ENCODE results near the gene SARNP.

The SARNP gene

GRCh38 chr12:55745361-55746173 lies 72.0 kb downstream of the SARNP start:
- H3K36me3 ChIP-seq (ENCODE audit: insufficient read depth), result no peaks in the 10 kb centered on the region
- H3K4me2 ChIP-seq, result peak overlapping the region; percentile 98; the same call in 1 of the 2 replicates
- H3K27ac ChIP-seq, result no peak overlapping the region
- H3K27me3 ChIP-seq (ENCODE audit: insufficient read depth, low read depth), result peaks cover 5% of the 10 kb centered on the region; the same call in 1 of the 2 replicates
- H3K4me1 ChIP-seq (ENCODE audit: low read depth, poor library complexity, severe bottlenecking), result peaks cover 27% of the 10 kb centered on the region
- H2AFZ ChIP-seq (ENCODE audit: low read depth), result no peak overlapping the region
- no peak overlapping the region for H3K4me3 ChIP-seq (IDR thresholded peaks at IDR 0.05; ENCODE audit: insufficient read depth, low read depth, low read length)
- TF ChIP-seq CTCF (conservative IDR thresholded peaks at IDR 0.05; ENCODE audit: low read depth, low read length), result no peak
- H3K9ac ChIP-seq, result no peak overlapping the region
- no peaks in the 10 kb centered on the region for H3K79me2 ChIP-seq (ENCODE audit: insufficient read depth, low read depth)
- no peaks in the 10 kb centered on the region for H4K20me1 ChIP-seq (ENCODE audit: insufficient read depth)

- Histone ChIP-seq H3K9ac (peak overlapping the region; percentile 57; the same call in 1 of the 2 replicates), H3K4me1 (ENCODE audit: low read depth, poor library complexity, severe bottlenecking) (peaks cover 29% of the 10 kb centered on the region), H2AFZ (ENCODE audit: low read depth) (peak overlapping the region; percentile 93; the same call in 1 of the 2 replicates), H3K27ac (no peak overlapping the region), H4K20me1 (ENCODE audit: insufficient read depth) (no peaks in the 10 kb centered on the region), H3K79me2 (ENCODE audit: insufficient read depth, low read depth) (no peaks in the 10 kb centered on the region), H3K4me2 (peak overlapping the region; percentile 98), H3K27me3 (ENCODE audit: insufficient read depth, low read depth) (peaks cover 5% of the 10 kb centered on the region; the same call in 1 of the 2 replicates), H3K4me3 (IDR thresholded peaks at IDR 0.05; ENCODE audit: insufficient read depth, low read depth, low read length) (no peak overlapping the region), H3K36me3 (ENCODE audit: insufficient read depth) (no peaks in the 10 kb centered on the region)
- TF ChIP-seq CTCF (conservative IDR thresholded peaks at IDR 0.05; ENCODE audit: low read depth, low read length), result no peak
Measured at GRCh38 chr12:55744340-55745030, 73.0 kb downstream of the SARNP start.

- Histone ChIP-seq H2AFZ (ENCODE audit: low read depth) (peak overlapping the region; percentile 93), H3K79me2 (ENCODE audit: insufficient read depth, low read depth) (no peaks in the 10 kb centered on the region), H3K4me3 (IDR thresholded peaks at IDR 0.05; ENCODE audit: insufficient read depth, low read depth, low read length) (peak overlapping the region; percentile 56), H3K4me1 (ENCODE audit: low read depth, poor library complexity, severe bottlenecking) (peaks cover 33% of the 10 kb centered on the region), H4K20me1 (ENCODE audit: insufficient read depth) (no peaks in the 10 kb centered on the region), H3K4me2 (peak overlapping the region; percentile 98), H3K9ac (peak overlapping the region; percentile 57; the same call in 1 of the 2 replicates), H3K36me3 (ENCODE audit: insufficient read depth) (no peaks in the 10 kb centered on the region), H3K27me3 (ENCODE audit: insufficient read depth, low read depth) (peaks cover 5% of the 10 kb centered on the region; the same call in 1 of the 2 replicates), H3K27ac (peak overlapping the region; percentile 37; the same call in 1 of the 2 replicates)
- 0 out of 2 replicates have a peak, but pooled peaks have one; percentile 30 for TF ChIP-seq CTCF (conservative IDR thresholded peaks at IDR 0.05; ENCODE audit: low read depth, low read length)
Measured at GRCh38 chr12:55743406-55744339, 73.9 kb downstream of the SARNP start.

Measured in KMS-11 (cell line).